Stimulated activated CD8-positive, alpha-beta memory T cell treated with anti-CD3 and anti-CD28 coated beads, Interleukin-12 subunit alpha, Interleukin-12 subunit beta, amount 100 ng/mL, for 1 hour (primary cell): ENCODE data around the gene TBC1D22A.
"Not testable (repeated sequence)": the region's sequence is repeated elsewhere in the genome, so short reads cannot be mapped to it uniquely, and the experiment has no call there.

Experiments used
- DNase-seq: peaks from one replicate; pipeline ENCODE4 v3.0.0-alpha.2; 2020; ENCODE audit warnings: low read depth

TBC1D22A gene

DNA sequence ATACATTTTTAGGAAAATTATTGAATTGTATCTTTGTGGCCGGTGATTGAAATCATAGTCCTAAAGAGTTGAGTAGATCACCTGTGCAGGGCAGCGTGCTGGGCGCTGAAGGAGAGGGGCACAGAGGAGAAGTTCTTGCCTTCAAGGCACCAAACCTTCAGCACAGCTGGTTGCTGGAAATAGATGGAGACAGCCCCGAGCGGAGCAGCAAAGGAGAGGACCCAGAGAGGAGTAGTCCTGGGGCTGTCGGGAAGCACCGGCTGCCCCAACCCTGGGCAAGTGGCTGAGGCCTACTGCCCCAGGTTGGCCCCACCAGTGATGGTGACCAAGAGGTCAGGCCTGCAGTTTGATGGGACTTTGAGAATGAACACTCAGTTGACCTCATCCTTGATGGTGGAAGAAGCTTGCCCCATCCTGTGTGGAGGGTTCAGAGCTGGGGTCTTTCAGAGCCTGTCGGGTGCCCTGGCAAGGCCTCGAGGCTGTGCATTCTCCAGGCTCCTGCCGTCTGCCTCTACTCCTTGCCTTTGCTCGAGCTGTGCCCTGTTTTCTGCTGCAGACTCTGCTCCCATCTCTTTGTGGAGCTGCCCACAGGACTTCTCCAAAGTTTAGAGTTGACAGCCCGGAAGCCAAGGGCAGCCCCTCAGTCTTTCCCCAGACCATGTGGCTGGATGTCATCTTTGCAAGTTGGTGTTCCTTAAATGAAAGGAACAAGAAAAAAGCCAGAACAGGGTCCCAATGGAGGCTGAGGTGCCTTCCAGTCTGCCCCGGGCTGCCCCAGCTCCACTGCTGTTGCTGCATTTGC, 285.1 kb downstream of the TBC1D22A start:
- no peak for DNase-seq

DNA sequence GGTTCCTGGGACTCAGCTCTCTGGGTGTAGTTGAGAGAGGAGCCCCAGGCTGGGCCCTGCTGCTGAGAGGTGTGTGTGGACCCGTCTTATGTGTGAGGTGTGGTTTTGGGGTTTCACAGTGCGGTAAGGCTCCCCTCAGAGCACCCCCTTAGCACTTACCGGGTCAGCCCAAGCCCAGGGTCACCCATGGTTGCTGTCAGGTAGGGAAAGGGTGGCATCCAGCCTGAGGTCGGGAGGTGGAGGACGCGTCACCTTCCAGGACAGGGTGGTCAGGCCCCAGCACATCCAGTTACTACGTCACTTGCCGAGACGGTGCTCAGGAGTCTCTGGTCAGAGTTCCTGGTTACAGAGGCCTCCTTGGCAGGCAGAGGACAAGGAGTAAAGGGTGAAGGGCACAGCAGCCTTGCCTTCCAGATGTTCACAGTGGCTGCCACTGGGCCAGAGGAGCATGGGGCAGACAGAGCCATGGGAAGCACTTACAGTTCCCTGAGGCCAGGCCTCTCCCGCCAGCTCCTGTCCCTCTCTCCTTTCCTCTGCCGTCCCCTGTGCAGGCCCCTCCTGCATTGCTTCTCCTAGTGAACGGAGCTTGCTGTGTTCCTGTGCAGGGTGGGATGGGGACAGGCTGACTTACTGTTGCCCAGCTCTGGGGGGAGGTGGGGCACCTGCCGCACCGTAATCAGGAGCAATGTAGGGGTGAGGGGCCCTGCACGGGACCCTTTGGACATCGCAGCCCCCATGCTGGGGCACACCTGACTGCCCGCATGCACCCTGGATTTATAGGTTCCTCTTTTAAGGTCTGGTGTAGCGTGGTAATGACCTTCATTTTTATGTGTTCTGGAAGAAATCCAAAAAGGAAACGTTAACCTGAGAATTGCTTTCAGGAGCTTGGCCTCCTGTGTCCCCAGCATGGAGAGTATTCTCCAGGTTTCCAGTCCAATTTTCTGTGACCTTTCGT, 285.9 kb downstream of the TBC1D22A start:
- DNase-seq, result no peak

DNA sequence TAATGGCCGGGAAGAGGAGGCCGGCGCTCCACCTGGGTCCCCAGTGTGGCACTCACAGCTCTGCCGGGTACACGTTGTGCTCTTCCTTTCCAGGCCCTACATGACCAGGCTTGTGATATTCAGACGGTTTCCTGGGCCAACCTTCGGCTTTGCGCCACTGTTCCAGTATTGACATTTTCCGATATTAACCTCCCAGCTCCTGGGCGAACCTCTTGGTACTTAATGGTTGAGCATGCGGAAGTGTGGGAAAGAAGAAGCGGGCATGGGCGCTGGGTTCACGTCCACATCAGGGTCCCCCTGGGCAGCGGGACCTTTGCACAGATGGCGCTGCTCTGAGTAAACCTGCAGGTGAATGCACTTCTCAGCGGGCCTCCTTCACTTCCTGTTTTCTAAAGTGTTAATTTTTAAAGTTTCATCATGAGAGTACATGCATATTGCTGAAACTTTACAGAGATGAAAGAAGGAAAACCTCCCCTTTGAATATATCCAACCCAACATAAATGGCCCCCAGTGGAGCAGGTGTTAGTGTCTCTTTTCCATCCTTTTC, 286.7 kb downstream of the TBC1D22A start:
- no peak for DNase-seq

DNA sequence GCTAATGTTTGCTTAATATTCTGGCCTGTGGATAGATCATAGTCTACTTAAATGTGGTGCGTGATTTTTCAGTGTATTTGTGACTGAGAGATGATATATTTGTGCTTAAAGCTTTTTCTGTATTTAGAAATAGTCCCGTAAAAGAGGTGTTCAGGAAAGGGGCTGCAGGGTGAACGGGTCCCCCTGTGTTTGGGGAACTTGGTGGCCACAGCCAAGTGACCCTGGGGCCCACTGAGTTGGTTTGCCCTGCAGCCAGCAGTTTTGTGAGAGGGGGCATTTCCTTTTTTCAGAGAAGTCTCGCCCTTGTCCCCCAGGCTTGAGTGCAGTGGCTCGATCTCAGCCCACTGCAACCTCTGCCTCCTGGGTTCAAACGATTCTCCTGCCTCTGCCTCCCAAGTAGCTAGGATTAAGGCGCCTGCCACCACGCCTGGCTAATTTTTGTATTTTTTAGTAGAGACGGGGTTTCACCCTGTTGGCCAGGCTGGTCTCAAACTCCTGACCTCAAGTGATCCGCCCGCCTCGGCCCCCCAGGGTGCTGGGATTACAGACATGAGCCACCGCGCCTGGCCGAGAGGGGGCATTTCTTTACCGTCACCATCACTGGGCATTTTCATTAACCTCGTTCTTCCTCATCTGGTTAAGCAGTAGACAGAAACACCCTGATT, 287.4 kb downstream of the TBC1D22A start:
- not testable (repeated sequence) for DNase-seq

DNA sequence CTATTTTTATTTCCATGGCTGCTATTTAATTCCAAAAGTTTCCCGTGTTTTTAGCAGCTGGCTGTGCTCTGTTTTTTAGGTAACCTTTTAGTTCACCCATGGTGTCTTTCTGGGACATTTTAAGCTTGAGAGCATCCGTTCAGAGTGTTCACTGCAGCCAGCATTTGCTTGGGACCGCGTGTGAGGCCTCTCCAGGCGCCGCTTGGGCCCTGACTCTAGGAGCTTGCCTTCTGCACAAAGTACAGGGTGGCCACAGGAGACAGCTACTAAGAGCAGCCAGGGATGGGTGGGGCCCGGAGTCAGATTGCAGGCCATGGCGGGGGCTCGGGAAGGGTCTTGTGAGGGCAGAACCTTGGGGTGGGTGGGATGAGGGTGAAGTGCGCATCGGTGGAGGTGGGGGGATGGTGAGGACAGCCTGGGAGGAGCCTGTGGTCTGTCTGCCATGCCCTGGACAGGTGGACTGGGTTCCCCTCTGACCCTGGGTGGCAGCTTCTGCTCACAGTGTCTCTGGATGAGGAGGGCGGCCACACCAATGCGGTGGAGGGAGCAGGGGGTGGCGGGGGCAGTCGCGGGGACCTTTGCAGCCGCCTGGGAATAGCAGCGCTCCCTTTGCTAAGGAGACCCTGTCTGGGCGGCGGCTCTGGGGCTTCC, 288.1 kb downstream of the TBC1D22A start:
- no peak for DNase-seq

DNA sequence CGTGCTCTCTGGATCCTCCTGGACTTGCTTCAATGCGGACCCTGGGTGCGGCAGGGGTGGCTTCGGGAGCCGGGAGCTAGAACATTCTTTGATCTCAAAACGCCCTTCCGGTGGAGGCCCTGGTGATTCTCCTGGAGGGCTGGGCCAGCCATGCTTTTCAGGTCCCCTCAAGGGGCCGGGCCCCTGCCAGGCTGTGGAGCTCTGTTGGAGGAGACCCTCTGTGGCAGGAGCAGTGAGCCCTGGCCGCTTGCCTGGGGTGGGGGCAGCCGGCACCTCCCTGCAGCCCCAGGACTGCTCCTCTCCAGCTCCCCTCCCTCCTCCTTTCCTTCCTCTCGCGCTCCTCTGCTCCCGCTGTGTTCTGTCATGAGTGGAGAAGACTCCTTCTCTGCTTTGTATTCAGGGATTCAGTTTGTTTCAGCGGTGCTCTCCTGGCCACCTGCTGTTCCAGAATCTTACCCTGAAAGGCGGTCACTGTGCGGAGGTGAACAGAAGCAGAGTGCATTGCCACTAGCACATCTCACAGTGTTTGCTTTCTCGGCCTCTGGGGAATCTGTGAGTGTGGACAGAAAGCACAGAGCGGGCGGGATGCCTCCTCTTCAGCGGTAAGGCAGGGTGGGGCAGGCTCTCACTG, 289.1 kb downstream of the TBC1D22A start:
- no peak for DNase-seq

DNA sequence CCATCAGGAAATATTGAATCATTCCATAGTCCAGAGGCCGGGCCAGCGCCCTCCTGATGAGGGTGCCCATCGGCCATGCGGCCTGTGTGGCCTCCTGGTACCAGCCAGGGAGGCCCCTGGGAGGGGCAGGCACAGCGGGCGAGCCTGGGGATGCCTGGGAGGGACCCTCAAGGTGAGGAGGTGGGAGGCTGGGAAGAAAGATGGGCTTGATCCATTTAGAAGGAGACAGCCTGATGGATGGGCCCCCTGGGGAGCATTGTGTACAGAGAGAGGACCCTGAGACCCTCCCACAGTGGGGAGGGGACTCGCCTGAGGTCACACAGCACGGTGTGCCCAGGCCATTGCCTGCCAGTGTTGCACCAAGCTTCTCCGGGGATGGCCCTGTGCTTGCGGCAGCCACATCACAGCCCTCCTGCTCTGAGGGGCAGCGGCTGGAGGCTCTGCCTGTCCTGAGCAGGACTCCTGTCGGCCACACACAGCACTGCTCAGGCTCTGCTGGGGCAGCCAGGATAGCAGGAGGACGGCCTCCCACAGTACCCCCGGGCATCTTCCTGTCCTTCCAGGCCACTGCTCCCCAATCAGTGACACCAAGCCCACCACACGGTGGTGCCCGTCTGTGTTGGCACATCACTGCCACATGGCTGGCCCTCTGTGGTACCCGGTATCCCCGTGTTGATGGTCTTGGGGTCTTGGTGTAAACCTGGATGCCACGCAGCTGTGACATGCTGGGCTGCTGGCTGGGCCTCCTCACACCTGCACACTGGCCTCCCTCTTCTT, 290.0 kb downstream of the TBC1D22A start:
- DNase-seq, result no peak

DNA sequence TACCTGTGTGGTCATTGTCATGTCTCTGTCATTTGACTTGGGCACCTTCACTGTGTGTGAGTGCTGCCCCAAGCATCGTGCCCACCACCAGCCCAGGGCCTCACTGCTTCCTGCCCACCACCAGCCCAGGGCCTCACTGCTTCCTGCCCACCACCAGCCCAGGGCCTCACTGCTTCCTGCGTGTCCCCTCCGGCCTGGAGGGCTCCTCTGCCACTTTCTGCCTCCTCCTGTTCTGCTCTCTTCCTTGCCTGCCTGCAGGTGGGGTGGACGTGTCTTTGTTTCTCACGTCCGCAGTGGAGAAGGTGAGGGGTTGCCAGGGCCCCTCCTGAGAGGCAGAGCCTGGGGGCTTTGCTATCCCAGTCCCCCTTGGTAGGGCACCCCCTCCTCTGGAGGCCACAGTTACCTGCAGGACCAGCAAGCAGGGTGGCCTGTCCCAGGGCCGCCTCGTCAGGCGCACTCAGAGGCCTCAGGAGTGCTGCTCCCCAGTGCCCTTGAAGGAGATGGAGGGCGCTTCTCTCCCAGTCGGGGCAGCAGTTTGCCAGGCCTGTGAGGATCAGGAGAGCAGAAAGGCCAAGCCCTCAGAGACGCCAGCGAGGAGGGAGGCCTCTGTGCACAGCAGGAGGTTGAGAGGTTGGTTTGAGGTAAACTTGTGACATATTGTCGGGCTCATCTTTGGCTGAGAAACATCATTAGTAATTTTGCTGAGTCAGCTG, 290.7 kb downstream of the TBC1D22A start:
- DNase-seq, result no peak

DNA sequence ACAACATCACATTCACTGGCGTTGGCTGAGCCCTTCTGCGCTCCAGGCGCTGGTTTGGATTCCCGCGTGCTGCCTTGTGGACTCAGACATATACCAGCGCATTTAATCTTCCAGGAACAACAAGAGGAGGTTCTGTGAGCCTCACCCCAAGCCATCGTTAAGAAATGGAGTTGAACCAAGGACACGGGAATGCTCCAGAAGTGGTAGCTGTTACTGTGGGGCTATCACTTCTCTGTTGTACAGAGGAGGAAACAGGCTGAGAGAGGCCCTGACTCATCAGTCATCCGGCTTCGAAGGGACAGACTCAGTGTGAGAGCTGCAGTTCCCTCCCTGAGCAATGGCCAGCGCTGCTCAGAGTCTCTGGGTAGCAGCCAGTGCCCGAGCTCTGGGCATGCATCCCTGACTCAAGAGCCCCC, 291.3 kb downstream of the TBC1D22A start:
- DNase-seq, result no peak

DNA sequence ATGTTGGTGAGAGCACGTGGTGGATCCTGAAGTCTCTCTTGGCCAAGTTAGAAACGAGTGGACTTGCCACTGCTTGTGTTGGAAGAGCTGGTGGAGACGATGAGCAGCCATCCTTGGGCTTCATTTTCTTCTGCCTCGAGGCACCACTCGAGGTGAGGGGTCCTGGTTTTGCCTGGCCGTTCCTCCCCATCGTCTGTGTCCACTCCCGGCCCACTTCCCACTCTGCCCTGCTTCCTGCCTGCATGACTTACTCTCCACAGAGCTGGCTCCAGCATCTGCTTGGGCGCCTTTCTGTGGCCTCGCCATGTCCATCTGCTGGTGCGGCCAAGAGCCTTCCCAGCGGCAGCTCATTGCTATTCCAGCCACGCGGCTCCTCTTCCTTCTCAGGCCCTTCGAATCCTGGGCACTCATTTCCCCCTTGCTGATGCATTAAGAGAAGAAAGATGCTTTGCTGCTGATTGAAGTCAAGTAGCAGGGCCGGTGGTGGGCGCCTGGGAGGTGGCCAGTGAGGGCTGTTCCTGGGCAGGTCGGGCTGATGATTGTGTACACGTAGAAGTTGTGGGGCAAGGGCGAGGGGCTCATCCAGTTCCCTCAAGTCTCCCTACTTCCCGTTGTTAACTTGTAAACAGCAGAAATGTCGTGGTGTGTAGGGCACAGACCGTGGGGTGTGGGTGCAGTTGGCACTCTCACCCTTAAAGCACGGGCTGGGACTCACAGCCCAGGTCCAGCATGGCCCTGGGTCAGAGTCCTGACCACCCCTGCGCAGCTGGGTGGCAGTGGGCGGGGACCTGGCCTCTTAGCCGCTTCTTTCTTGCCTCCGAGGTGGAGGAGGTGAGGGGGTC, 292.0 kb downstream of the TBC1D22A start:
- DNase-seq, result no peak

DNA sequence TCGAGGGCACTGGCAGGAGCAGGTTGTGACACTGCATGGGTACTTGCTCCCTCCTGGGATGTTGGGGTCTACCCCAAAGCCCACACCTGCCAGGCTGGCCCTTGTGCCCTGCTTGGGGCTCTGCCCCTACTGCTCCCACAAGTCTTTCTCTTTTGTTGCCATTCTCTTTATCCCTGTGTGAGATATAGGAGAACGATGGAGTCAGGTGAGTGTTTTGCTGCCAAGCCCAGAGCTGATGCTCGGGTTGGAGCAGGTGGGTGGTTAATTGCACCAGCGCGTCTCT, 292.6 kb downstream of the TBC1D22A start:
- DNase-seq, result no peak

DNA sequence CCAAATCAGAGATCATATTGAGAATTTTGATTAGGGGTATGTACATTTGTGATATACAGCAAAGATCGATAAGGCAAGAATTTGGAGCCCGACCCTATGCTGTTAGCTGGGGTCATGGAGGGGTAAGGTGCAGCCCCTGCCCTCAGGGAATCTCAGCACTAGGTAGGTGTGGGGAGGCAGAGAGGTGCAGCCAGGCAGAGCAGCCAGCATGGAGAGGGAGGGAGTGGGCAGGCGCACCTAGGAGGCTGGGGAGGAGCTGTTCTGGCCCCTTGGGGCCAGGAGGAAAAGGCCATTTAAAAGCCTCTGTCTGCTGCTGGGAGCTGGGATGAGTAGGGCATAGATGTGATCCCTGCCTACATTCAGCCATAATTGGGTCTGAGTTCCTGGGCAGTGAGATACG, 293.0 kb downstream of the TBC1D22A start:
- DNase-seq, result no peak

DNA sequence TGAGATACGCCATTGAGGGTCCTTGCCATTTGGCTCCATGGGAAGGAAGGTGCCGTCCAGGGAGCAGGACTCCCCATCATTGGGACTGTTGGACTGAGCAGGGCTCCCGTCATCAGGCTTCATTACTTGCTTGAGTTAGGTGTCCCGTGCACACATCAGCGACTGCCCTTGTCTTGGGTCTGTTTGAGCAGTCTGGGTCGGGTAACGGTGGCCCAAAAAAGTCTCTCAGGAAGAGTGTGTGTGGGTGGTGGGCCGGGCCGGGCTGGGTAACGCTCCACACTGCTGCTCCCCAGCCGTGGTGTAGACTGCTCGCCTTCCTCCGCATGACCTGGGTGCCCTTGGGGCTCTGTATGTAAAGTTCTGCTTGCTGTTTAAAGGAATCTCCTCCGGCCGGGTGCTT, 293.5 kb downstream of the TBC1D22A start:
- no peak for DNase-seq

DNA sequence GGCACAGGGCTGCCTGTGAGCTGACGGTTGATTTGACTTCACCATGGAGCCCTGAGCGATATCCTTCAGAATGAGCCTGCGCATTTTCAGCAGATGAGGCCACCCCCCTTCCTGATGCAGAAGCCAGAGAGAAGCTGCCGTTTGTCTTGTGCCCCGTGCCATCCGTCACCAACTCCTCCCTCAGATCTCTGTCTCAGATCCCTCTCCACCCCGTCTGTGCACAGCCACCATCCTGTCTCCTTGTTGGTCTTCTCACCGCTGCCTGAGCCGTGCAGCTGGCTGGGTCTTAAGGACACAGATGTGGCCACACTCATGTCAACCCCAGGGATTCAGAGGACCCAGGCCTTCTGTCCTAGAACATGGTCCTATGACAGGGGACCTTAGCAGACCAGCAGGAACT, 293.9 kb downstream of the TBC1D22A start:
- DNase-seq, result no peak

DNA sequence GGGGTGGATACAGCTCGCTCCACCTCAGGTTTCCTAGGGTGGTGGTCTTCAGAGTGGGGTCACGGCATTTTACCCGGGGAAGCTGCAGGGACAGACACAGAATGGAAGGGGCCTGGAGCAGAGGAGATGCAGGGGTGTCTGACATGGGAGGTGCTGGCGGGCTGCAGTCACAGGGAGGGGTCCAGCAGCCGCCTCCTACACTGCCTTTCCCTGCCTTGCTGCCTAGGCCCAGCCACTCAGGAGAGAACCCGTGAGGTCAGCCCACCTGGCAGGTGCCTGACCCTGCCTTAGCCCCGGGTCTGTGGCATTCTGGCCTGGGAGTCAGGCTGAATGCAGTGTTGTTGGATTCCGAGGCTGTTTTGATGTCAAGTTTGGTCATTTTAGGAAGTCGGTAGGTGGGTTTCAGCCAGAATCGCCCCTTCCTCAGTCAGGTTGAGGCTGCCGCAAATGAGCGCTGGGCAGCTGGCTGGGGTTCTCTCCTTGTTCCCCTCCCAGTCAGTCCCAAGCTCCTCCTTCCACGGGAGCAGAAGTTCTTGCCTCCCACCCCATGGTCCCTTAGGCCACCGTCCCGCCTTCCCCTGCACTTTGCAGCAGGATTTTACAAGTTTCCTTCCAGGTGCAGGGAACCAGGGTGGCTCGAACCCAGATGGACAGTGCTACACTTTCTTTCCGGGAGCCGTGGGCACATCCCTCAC, 294.5 kb downstream of the TBC1D22A start:
- DNase-seq, result no peak

DNA sequence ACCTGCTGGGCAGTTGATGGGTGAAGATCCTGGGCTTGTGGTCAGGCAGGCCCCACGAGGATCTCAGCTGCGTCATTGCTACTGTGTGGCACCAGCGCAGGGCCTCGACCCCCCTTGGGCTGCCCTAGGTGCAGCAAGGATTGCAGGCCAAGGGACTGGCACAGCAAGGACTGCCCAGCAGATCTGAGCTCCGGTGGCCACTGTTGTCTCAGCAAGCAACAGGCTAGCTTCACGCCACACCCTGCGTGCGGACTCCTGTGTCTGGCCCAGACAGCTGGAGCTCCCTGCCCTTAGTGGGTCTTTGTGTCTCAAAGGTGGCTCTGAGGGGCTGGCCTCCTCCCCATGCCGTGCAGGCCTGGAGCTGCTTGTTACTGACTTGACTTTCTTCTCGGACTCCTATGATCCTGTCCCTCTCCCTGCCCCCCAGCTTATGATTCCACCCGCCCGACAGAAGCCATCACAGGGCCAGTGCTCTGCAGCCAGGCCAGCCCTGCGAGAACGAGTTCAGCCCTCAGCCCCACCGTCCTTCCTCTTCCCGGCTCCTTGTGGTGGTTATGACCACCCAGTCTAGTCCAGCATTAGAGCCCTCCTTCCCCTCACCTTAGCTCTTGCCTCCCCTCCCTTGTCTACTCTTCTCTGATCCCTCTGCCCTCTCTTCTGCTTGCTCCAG, 295.6 kb downstream of the TBC1D22A start:
- DNase-seq, result no peak

DNA sequence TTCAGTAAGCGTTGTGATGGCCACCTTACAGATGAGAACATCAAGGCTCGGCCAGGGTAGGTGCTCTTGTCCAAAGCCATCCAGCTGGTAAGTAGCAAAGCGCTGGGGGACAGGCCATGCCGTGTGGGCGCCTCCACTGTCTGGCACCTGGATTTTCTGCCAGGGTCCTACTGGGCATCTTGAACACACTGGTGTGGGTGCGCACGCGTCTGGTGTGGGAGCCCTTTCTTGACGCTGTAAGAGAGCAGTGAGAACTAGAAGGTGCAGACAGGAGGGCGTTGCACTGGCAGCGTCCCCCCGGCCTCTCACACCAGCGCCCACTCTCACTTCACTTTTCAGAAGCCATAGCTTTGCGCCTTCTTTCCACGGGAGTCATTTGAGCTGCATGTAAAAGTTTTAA, 296.6 kb downstream of the TBC1D22A start:
- DNase-seq, result no peak

DNA sequence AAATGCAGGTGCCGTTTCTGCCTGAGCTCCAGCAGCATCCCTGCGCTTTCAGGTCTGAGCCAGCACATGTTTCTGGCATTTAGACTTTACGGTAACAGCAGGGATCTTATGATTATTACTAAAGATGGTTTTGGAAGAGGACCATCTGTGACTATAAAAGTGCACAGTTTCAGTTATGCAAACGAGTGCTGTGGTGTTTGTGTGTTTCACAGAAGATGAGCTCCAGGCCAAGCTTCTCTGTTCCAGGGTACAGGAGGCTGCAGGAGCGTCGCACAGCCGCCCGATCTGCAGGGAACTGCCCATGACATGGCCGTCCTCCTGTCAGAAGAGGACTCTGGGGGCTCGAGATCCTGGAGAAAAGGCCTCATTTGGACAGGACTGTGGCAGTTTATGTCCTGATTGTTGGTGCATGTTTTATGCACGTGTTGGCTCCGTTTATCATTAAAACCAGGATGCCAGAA, 297.3 kb downstream of the TBC1D22A start:
- DNase-seq, result no peak
